ENCODE measurements around the gene BRD3. TPM values are rescaled to one million over a fixed set of nuclear protein-coding genes. Genes with fewer than 3 reads are reported as not detected.

BRD3 gene
- polyA plus RNA-seq, 2 of the 4 experiments (the other 2 are of a cell fraction), result 9.0 to 15.3 TPM

GRCh38 chr9:134002796-134003195 is 65.0 kb downstream of the BRD3 start:
- FAIRE-seq, result no peak
- H3K4me2 ChIP-seq, result no peak overlapping the region
- DNase-seq (ENCODE audit: low read depth in 1 of 2, low spot score in 1 of 2), result no peak
- ATAC-seq, result no peak
- no peak overlapping the region for H3K27ac ChIP-seq
- no peaks in the 10 kb centered on the region for H3K9me3 ChIP-seq
- ChIA-PET POLR2A (no interaction called here), CTCF (interaction anchor here (1.8 to 2.2 kb wide), 2 partner anchors 9 to 221 kb away, joined by 8 to 11 read pairs; no protein-coding TSS in a partner anchor)
- WGBS (ENCODE audit: missing lambda C conversion rate), result 40% methylated on average over 2 of the region's 2 CpGs
- H3K4me1 ChIP-seq, result no peaks in the 10 kb centered on the region
- TF ChIP-seq KDM5A (IDR thresholded peaks at IDR 0.05) (no peak), RCOR1 (IDR thresholded peaks at IDR 0.05; ENCODE audit: low read depth, low read length) (no peak), RAD21 (conservative IDR thresholded peaks at IDR 0.05 in 1 of 2, IDR thresholded peaks at IDR 0.05 in 1 of 2) (no peak), HDAC2 (IDR thresholded peaks at IDR 0.05) (no peak), ELK1 (IDR thresholded peaks at IDR 0.05; ENCODE audit: low read depth, low read length) (no peak), FOSL2 (IDR thresholded peaks at IDR 0.05) (no peak), FOSL2 (CRISPR knock-in tag; IDR thresholded peaks at IDR 0.05) (no peak), FOSB (CRISPR knock-in tag; IDR thresholded peaks at IDR 0.05) (no peak), ZC3H11A (IDR thresholded peaks at IDR 0.05) (no peak), HOXB5 (CRISPR knock-in tag; IDR thresholded peaks at IDR 0.05) (no peak), CEBPB (IDR thresholded peaks at IDR 0.05) (no peak), MAZ (IDR thresholded peaks at IDR 0.05; ENCODE audit: borderline replicate concordance, low read depth, low read length) (no peak), GATA3 (IDR thresholded peaks at IDR 0.05; ENCODE audit: borderline replicate concordance) (no peak), RNF2 (IDR thresholded peaks at IDR 0.05; ENCODE audit: borderline replicate concordance, low read depth) (no peak), EHF (CRISPR knock-in tag; IDR thresholded peaks at IDR 0.05) (no peak), NPAS2 (CRISPR knock-in tag; IDR thresholded peaks at IDR 0.05; ENCODE audit: borderline replicate concordance) (no peak)
- H3K4me3 ChIP-seq, result no peak overlapping the region

GRCh38 chr9:133999851-134000265 is 68.0 kb downstream of the BRD3 start:
- Histone ChIP-seq H3K4me1 (peaks cover 5% of the 10 kb centered on the region), H3K4me2 (no peak overlapping the region), H3K4me3 (no peak overlapping the region), H3K27ac (no peak overlapping the region), H3K9me3 (no peaks in the 10 kb centered on the region)
- ChIA-PET POLR2A (no interaction called here), CTCF (interaction anchor here (1.2 to 2.1 kb wide), 3 partner anchors 37 to 257 kb away, joined by 3 to 10 read pairs (median 5); no protein-coding TSS in a partner anchor)
- WGBS (ENCODE audit: missing lambda C conversion rate), result 44% methylated on average over 6 of the region's 6 CpGs
- no peak for DNase-seq (ENCODE audit: low read depth in 1 of 2, low spot score in 1 of 2)
- TF ChIP-seq EHF (CRISPR knock-in tag; IDR thresholded peaks at IDR 0.05) (no peak), JUNB (IDR thresholded peaks at IDR 0.05) (no peak), HDAC2 (IDR thresholded peaks at IDR 0.05) (no peak), ZNF302 (CRISPR knock-in tag; IDR thresholded peaks at IDR 0.05) (no peak), CEBPB (IDR thresholded peaks at IDR 0.05) (no peak), MAZ (IDR thresholded peaks at IDR 0.05; ENCODE audit: borderline replicate concordance, low read depth, low read length) (no peak), SREBF2 (IDR thresholded peaks at IDR 0.05) (no peak), MAX (IDR thresholded peaks at IDR 0.05) (no peak), CBX8 (IDR thresholded peaks at IDR 0.05) (no peak), HOXA7 (CRISPR knock-in tag; IDR thresholded peaks at IDR 0.05) (no peak), HMGXB4 (CRISPR knock-in tag; IDR thresholded peaks at IDR 0.05; ENCODE audit: borderline replicate concordance) (no peak), EP300 (IDR thresholded peaks at IDR 0.05) (no peak), HOXB5 (CRISPR knock-in tag; IDR thresholded peaks at IDR 0.05) (no peak), NFE2L2 (conservative IDR thresholded peaks at IDR 0.05; ENCODE audit: low read length) (no peak), BHLHE40 (IDR thresholded peaks at IDR 0.05; ENCODE audit: low read depth, low read length) (no peak), REST (IDR thresholded peaks at IDR 0.05) (no peak), ZFP36 (IDR thresholded peaks at IDR 0.05; ENCODE audit: borderline replicate concordance, partially characterized antibody) (no peak), FOSB (CRISPR knock-in tag; IDR thresholded peaks at IDR 0.05) (no peak), BCL3 (IDR thresholded peaks at IDR 0.05) (no peak), CHD2 (IDR thresholded peaks at IDR 0.05; ENCODE audit: low read length, partially characterized antibody) (no peak)
- no peak; a peak in 1 of 6 replicates for ATAC-seq
- FAIRE-seq, result no peak

All from A549 (cell line).